ENCODE results near the gene CTSZ. TPM values are rescaled to one million over a fixed set of nuclear protein-coding genes. Genes with fewer than 3 reads are reported as not detected.

CTSZ gene
- total and polyA plus RNA-seq, 2 experiments from 2014 or later, result 13.5 to 391 TPM

DNA sequence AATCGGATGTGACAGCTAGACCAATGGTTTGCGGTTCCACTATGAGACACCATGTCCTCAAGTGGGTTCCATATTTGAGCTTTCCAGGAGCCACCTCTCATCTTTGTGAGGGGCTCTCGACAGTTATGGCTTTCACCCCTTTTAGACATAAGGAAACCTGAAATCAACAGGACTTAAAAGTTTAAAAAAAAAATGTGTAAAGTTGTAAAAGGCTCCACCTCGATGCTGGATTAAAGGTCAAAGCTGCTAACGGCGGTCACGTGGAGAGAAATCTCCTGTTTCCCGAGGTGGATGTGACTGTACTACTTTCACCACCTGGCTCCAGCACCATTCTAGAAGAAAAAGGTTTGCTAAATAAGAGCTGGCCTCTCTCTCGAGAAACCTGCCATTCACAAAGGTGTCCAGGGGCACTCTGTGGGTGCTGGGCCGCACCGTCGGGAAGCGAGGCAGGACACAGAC lies 24.5 kb upstream of the CTSZ start:
- peak overlapping the region; percentile 65 for H3K27ac ChIP-seq
- TF ChIP-seq EZH2phosphoT487 (IDR thresholded peaks at IDR 0.05; ENCODE audit: insufficient read depth, low read depth) (no peak), EZH2 (IDR thresholded peaks at IDR 0.05; ENCODE audit: insufficient read depth, poor library complexity, severe bottlenecking) (no peak)
- 11 to 12% methylated on average over 13 of the region's 13 CpGs for WGBS, 2 experiments (ENCODE audit: low coverage in 1 of 2, low lambda C conversion rate in 2 of 2, missing lambda C conversion rate in 2 of 2)

DNA sequence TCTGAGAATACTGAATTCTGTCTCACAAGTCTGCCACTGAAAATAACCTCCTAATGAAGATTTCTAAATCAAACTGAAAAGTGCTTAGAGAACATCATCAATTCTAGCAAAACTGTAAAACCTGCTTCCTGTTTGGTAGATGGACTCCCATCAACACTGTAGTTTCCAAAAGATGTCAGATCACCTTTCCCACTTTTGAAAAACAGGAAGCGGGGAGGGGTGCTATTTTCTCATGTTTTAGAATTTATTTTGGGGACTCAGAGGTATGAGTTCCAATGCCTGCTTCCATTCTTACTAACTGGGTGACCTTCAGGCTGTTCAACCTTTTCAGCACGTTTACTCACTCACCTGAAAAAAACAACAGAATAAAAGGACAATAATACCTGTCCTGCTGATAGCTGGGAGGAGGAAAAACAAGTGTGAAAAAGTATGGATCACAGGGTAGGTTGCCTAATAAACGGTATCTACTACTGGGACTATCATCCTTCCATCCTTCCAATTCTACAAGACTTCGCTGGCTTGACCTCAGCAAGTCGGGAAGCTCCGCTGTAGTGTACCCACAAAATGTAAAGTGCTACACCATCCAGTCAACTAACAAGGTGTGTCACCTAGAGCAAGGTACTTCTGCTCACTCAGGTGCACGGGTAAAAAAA lies 24.0 kb upstream of the CTSZ start:
- Histone ChIP-seq H3K4me2 (ENCODE audit: unreplicated experiment) (peak overlapping the region; percentile 84), H3K9me3 (ENCODE audit: low read depth) (no peaks in the 10 kb centered on the region), H3K9me2 (ENCODE audit: insufficient read depth) (no peaks in the 10 kb centered on the region), H2AFZ (no peak overlapping the region; the same call in 1 of the 2 replicates), H3K27me3 (replicated peaks; ENCODE audit: insufficient read depth) (no peaks in the 10 kb centered on the region), H3K27ac (peak overlapping the region; percentile 65), H3K79me2 (ENCODE audit: insufficient read depth) (peaks cover 81% of the 10 kb centered on the region), H3K9ac (peak overlapping the region; percentile 84), H3F3A (ENCODE audit: insufficient read depth) (peaks cover 69% of the 10 kb centered on the region), H3K4me3 (peak overlapping the region; percentile 79), H3K4me1 (ENCODE audit: insufficient read depth) (peaks cover 46% of the 10 kb centered on the region), H4K20me1 (ENCODE audit: insufficient read depth) (peaks cover 14% of the 10 kb centered on the region; the same call in 1 of the 2 replicates), H3K36me3 (ENCODE audit: low read depth) (peaks cover 34% of the 10 kb centered on the region)
- TF ChIP-seq EZH2phosphoT487 (IDR thresholded peaks at IDR 0.05; ENCODE audit: insufficient read depth, low read depth) (no peak), EZH2 (IDR thresholded peaks at IDR 0.05; ENCODE audit: insufficient read depth, poor library complexity, severe bottlenecking) (no peak)
- WGBS, 2 experiments (ENCODE audit: low coverage in 1 of 2, low lambda C conversion rate in 2 of 2, missing lambda C conversion rate in 2 of 2), result 64 to 68% methylated on average over 7 of the region's 7 CpGs
- DNase-seq, result no peak
- in situ Hi-C loops (cut with MboI), result no loop called here

More for the DNA sequence above, 24.5 kb upstream of the CTSZ start:
- in situ Hi-C loops (cut with MboI), result no loop called here
- peaks cover 63% of the 10 kb centered on the region for H3F3A ChIP-seq (ENCODE audit: insufficient read depth)
- H2AFZ ChIP-seq, result peak overlapping the region; percentile 75
- H3K4me1 ChIP-seq (ENCODE audit: insufficient read depth), result peaks cover 46% of the 10 kb centered on the region
- H3K36me3 ChIP-seq (ENCODE audit: low read depth), result peaks cover 39% of the 10 kb centered on the region
- H4K20me1 ChIP-seq (ENCODE audit: insufficient read depth), result peaks cover 14% of the 10 kb centered on the region; the same call in 1 of the 2 replicates
- no peaks in the 10 kb centered on the region for H3K27me3 ChIP-seq (replicated peaks; ENCODE audit: insufficient read depth)
- no peaks in the 10 kb centered on the region for H3K9me3 ChIP-seq (ENCODE audit: low read depth)
- no peak for DNase-seq
- H3K79me2 ChIP-seq (ENCODE audit: insufficient read depth), result peaks cover 81% of the 10 kb centered on the region
- H3K4me2 ChIP-seq (ENCODE audit: unreplicated experiment), result peak overlapping the region; percentile 84
- no peaks in the 10 kb centered on the region for H3K9me2 ChIP-seq (ENCODE audit: insufficient read depth)
- peak overlapping the region; percentile 84 for H3K9ac ChIP-seq
- H3K4me3 ChIP-seq, result peak overlapping the region; percentile 79

DNA sequence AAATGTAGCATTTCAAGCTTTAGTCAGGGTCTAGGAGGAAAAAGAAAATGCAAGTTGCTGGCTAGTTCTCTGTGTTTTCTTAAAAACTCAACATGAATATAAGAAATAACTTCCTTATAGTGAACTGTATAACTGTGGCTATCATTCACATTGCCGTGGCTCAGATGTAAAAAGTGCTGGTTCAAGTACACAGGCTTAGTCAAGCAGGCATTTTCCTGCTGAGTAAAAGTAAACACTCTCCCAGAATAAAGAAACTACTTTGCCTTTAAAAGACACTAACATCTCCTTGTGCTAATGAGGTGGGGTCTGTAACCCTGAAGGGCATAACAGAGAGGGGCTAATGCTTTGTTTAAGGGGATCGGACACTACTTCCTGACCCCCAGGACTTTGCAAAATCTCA lies 21.8 kb upstream of the CTSZ start:
- WGBS, 2 experiments (ENCODE audit: low coverage in 1 of 2, low lambda C conversion rate in 2 of 2, missing lambda C conversion rate in 2 of 2), result 54 to 57% methylated on average over 2 of the region's 2 CpGs
- Histone ChIP-seq H3K9ac (peak overlapping the region; percentile 84), H3K27ac (peak overlapping the region; percentile 58)

DNA sequence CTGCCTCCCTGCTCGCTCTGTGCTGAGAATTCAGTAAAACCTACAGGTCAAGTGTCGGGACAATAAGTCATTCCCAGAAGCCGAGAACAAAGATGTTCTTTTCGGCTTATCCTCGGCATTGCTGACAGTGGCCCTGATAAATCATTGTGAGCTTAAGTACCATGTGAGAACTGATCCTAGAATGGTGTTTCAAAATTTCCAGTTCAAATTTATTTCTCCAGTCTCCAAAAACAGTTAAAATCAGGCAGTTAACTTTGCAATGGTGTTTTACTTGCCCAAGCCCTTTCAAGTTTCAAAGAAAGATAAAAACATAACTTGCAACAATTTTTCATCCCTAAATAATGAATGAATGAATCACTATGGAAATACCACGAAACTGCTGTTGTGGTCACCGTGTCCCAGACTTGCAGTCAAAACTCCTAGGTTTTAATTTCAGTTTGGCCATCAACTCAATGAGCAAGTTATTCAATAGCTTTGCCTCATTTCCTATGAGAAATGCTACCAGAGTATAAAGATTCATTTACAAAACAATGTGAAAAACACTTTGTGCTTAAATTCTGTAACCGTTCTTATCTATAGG lies 20.8 kb upstream of the CTSZ start:
- H3K79me2 ChIP-seq (ENCODE audit: insufficient read depth), result peaks cover 75% of the 10 kb centered on the region
- peak overlapping the region; percentile 84 for H3K9ac ChIP-seq
- H3K27me3 ChIP-seq (replicated peaks; ENCODE audit: insufficient read depth), result no peaks in the 10 kb centered on the region
- peaks cover 44% of the 10 kb centered on the region for H3F3A ChIP-seq (ENCODE audit: insufficient read depth)
- H3K9me2 ChIP-seq (ENCODE audit: insufficient read depth), result no peaks in the 10 kb centered on the region
- peaks cover 40% of the 10 kb centered on the region for H3K4me1 ChIP-seq (ENCODE audit: insufficient read depth)
- TF ChIP-seq EZH2phosphoT487 (IDR thresholded peaks at IDR 0.05; ENCODE audit: insufficient read depth, low read depth), result no peak
- TF ChIP-seq EZH2 (IDR thresholded peaks at IDR 0.05; ENCODE audit: insufficient read depth, poor library complexity, severe bottlenecking), result no peak
- DNase-seq, result peak; percentile 73
- H3K9me3 ChIP-seq (ENCODE audit: low read depth), result no peaks in the 10 kb centered on the region
- H3K4me2 ChIP-seq (ENCODE audit: unreplicated experiment), result peak overlapping the region; percentile 84
- peaks cover 14% of the 10 kb centered on the region; the same call in 1 of the 2 replicates for H4K20me1 ChIP-seq (ENCODE audit: insufficient read depth)
- peaks cover 25% of the 10 kb centered on the region for H3K36me3 ChIP-seq (ENCODE audit: low read depth)
- peak overlapping the region; percentile 58 for H3K27ac ChIP-seq
- in situ Hi-C loops (cut with MboI), result no loop called here
- H2AFZ ChIP-seq, result no peak overlapping the region
- H3K4me3 ChIP-seq, result peak overlapping the region; percentile 79
- WGBS, 2 experiments (ENCODE audit: low coverage in 1 of 2, low lambda C conversion rate in 2 of 2, missing lambda C conversion rate in 2 of 2), result 78 to 87% methylated on average over 8 of the region's 8 CpGs

More for the DNA sequence above, 21.8 kb upstream of the CTSZ start:
- Histone ChIP-seq H3K9me2 (ENCODE audit: insufficient read depth) (no peaks in the 10 kb centered on the region), H4K20me1 (ENCODE audit: insufficient read depth) (peaks cover 14% of the 10 kb centered on the region; the same call in 1 of the 2 replicates), H3K27me3 (replicated peaks; ENCODE audit: insufficient read depth) (no peaks in the 10 kb centered on the region), H2AFZ (no peak overlapping the region), H3K79me2 (ENCODE audit: insufficient read depth) (peaks cover 76% of the 10 kb centered on the region), H3K4me2 (ENCODE audit: unreplicated experiment) (peak overlapping the region; percentile 84), H3K36me3 (ENCODE audit: low read depth) (peaks cover 25% of the 10 kb centered on the region), H3F3A (ENCODE audit: insufficient read depth) (peaks cover 54% of the 10 kb centered on the region), H3K9me3 (ENCODE audit: low read depth) (no peaks in the 10 kb centered on the region), H3K4me3 (peak overlapping the region; percentile 79), H3K4me1 (ENCODE audit: insufficient read depth) (peaks cover 46% of the 10 kb centered on the region)
- TF ChIP-seq EZH2 (IDR thresholded peaks at IDR 0.05; ENCODE audit: insufficient read depth, poor library complexity, severe bottlenecking) (no peak), EZH2phosphoT487 (IDR thresholded peaks at IDR 0.05; ENCODE audit: insufficient read depth, low read depth) (no peak)
- in situ Hi-C loops (cut with MboI), result no loop called here
- peak; percentile 36 for DNase-seq
